IMR-90 (cell line): ENCODE data around the gene IL12A.

ENCODE experiments used
- CTCF ChIP-seq: conservative IDR thresholded peaks from 2 replicates; pipeline ENCODE4 v1.5.1; 2012; ENCODE audit warnings: mild to moderate bottlenecking, low read depth, low read length, improper control_type of control experiment
- ELK1 ChIP-seq: fragments of 150-350 bp; IDR thresholded peaks from 2 replicates; pipeline ENCODE4 v1.6.1; 2016; ENCODE audit warnings: low read depth, mild to moderate bottlenecking, low read length, moderate library complexity, borderline replicate concordance
- FOS ChIP-seq: fragments of 150-350 bp; IDR thresholded peaks from 2 replicates; pipeline ENCODE4 v1.6.1; 2016; ENCODE audit warnings: low read depth, low read length
- MXI1 ChIP-seq: IDR thresholded peaks from 2 replicates; pipeline ENCODE4 v1.6.1; 2012; ENCODE audit warnings: low read depth, mild to moderate bottlenecking, low read length, moderate library complexity, borderline replicate concordance
- POLR2A ChIP-seq: IDR thresholded peaks from 2 replicates; pipeline ENCODE4 v1.6.1; 2012; ENCODE audit warnings: mild to moderate bottlenecking, low read depth, low read length
- RAD21 ChIP-seq: IDR thresholded peaks from 2 replicates; pipeline ENCODE4 v1.6.1; 2012; ENCODE audit warnings: low read length, improper control_type of control experiment
- RFX5 ChIP-seq: IDR thresholded peaks from 2 replicates; pipeline ENCODE4 v1.8.0; 2012; ENCODE audit warnings: low read depth, mild to moderate bottlenecking, low read length, moderate library complexity
- SMC3 ChIP-seq: fragments of 150-350 bp; IDR thresholded peaks from 2 replicates; pipeline ENCODE4 v1.6.1; 2016; ENCODE audit warnings: low read depth, mild to moderate bottlenecking, antibody characterized with exemption, low read length, moderate library complexity
- USF2 ChIP-seq: fragments of 150-350 bp; IDR thresholded peaks from 2 replicates; pipeline ENCODE4 v1.6.1; 2017; ENCODE audit warnings: mild to moderate bottlenecking, antibody characterized with exemption, low read length, low read depth

GRCh38 chr3:160027541-160028195 is 39.0 kb downstream of the IL12A start:
- TF ChIP-seq CTCF (no peak), ELK1 (no peak), USF2 (no peak), POLR2A (peak; percentile 53; the same call in 1 of the 2 replicates), SMC3 (no peak), FOS (peak; percentile 34; the same call in 1 of the 2 replicates), RAD21 (no peak), MXI1 (no peak), RFX5 (no peak)
